SU-DHL-6 (cell line): ENCODE results near the gene CEBPG.

Source experiments
- EZH2phosphoT487 ChIP-seq: fragments of 200-600 bp; sonication (generic), shearing (Covaris generic); conservative IDR thresholded peaks from 2 replicates; pipeline ENCODE4 v1.6.1; 2018; ENCODE audit warnings: mild to moderate bottlenecking, antibody characterized with exemption, low read length, moderate library complexity, mixed read lengths
- TF ChIP-seq, protein P1 (sequence below): fragments of 200-600 bp; sonication (generic); IDR thresholded peaks from one replicate; pipeline ENCODE4 v1.5.1; 2017; ENCODE audit warnings: antibody characterized with exemption, mild to moderate bottlenecking, low read length, moderate library complexity; ENCODE audit not compliant: insufficient read depth, poor library complexity, severe bottlenecking

DNA sequence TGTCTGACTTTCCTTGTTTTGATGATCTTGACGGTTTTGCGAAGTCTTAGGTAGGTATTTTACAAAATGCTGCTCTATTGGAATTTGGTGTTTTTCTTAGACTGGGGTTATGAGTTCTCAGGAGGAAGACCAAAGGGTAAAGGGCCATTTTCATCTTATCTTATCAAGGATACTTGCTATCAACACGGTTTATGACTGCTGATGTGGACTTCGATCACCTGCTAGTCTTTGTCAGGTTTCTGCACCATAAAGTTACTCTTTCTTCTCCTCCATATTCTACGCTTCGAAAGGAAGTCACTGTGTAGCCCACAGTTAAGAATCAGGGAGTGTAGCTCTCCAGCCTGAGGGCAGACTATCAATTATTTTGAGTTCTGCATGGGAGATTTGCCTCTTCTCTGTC is 7.4 kb upstream of the CEBPG start:
- TF ChIP-seq, protein P1, sequence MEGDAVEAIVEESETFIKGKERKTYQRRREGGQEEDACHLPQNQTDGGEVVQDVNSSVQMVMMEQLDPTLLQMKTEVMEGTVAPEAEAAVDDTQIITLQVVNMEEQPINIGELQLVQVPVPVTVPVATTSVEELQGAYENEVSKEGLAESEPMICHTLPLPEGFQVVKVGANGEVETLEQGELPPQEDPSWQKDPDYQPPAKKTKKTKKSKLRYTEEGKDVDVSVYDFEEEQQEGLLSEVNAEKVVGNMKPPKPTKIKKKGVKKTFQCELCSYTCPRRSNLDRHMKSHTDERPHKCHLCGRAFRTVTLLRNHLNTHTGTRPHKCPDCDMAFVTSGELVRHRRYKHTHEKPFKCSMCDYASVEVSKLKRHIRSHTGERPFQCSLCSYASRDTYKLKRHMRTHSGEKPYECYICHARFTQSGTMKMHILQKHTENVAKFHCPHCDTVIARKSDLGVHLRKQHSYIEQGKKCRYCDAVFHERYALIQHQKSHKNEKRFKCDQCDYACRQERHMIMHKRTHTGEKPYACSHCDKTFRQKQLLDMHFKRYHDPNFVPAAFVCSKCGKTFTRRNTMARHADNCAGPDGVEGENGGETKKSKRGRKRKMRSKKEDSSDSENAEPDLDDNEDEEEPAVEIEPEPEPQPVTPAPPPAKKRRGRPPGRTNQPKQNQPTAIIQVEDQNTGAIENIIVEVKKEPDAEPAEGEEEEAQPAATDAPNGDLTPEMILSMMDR = no peak
- TF ChIP-seq EZH2phosphoT487 = no peak
